ENCODE measurements around the gene HOXA11. TPM values are rescaled to one million over a fixed set of nuclear protein-coding genes. Genes with fewer than 3 reads are reported as not detected.

Gene HOXA11
- total and polyA plus RNA-seq, 11 donors, result not detected

- no peak for ATAC-seq
- WGBS, 4 donors, result 61 to 76% (median 72%) methylated on average over 22 of the region's 22 CpGs
- H3K27ac ChIP-seq, result peak overlapping the region in 1 of 12 donors; percentile 91
Measured at GRCh38 chr7:27176962-27177794, 7.9 kb downstream of the HOXA11 start.

GRCh38 chr7:27176524-27176845 lies 8.5 kb downstream of the HOXA11 start:
- H3K4me1 ChIP-seq, result peaks cover 0 to 40% (median 23%) of the 10 kb centered on the region in 12 donors
- no peaks in the 10 kb centered on the region for H3K36me3 ChIP-seq
- H3K9me3 ChIP-seq, result no peaks in the 10 kb centered on the region
- TF ChIP-seq POLR2A (IDR thresholded peaks at IDR 0.05) (no peak), CTCF (IDR thresholded peaks at IDR 0.05) (no peak)
- peak overlapping the region in 1 of 12 donors; percentile 91 for H3K27ac ChIP-seq
- DNase-seq (no peak), ATAC-seq (no peak)
- peaks cover 88 to 100% (median 100%) of the 10 kb centered on the region in 9 donors for H3K27me3 ChIP-seq
- WGBS, 4 donors, result 72 to 85% (median 76%) methylated on average over 3 of the region's 3 CpGs
- intact Hi-C loops (cut with DNase I), result loop anchor here in 1 of 10 donors (10.0 kb wide), 1 partner anchor 1312 kb away; no protein-coding TSS in a partner anchor
- no peak overlapping the region for H3K4me3 ChIP-seq

More at GRCh38 chr7:27176962-27177794, 7.9 kb downstream of the HOXA11 start:
- peaks cover 88 to 100% (median 100%) of the 10 kb centered on the region in 9 donors for H3K27me3 ChIP-seq
- intact Hi-C loops (cut with DNase I), result loop anchor here in 1 of 10 donors (10.0 kb wide), 1 partner anchor 1312 kb away; no protein-coding TSS in a partner anchor
- TF ChIP-seq POLR2A (IDR thresholded peaks at IDR 0.05) (no peak), CTCF (IDR thresholded peaks at IDR 0.05) (no peak)
- no peaks in the 10 kb centered on the region for H3K9me3 ChIP-seq
- H3K4me1 ChIP-seq, result peaks cover 0 to 33% (median 21%) of the 10 kb centered on the region in 12 donors
- no peaks in the 10 kb centered on the region for H3K36me3 ChIP-seq
- DNase-seq, result peak in 1 of 5 donors; percentile 32
- H3K4me3 ChIP-seq, result no peak overlapping the region

- TF ChIP-seq CTCF (IDR thresholded peaks at IDR 0.05) (no peak), POLR2A (IDR thresholded peaks at IDR 0.05) (no peak)
- WGBS, 4 donors, result 31 to 45% (median 39%) methylated on average over 27 to 40 of the region's 40 CpGs
- intact Hi-C loops (cut with DNase I), result loop anchor here in 1 of 10 donors (10.0 kb wide), 1 partner anchor 1311 kb away; no protein-coding TSS in a partner anchor
- Histone ChIP-seq H3K27me3 (peaks cover 89 to 100% (median 100%) of the 10 kb centered on the region in 9 donors), H3K27ac (peak overlapping the region in 1 of 12 donors; percentile 91), H3K36me3 (no peaks in the 10 kb centered on the region), H3K4me1 (peaks cover 0 to 40% (median 23%) of the 10 kb centered on the region in 12 donors), H3K4me3 (no peak overlapping the region), H3K9me3 (no peaks in the 10 kb centered on the region)
- DNase-seq (peak in 1 of 5 donors; percentile 49), ATAC-seq (no peak)
Measured at GRCh38 chr7:27175626-27176523, 9.2 kb downstream of the HOXA11 start.

Data from heart left ventricle (tissue), 16 donors.